Calu3 (cell line): Measurements from ENCODE around the gene PACRG. TPM values are rescaled to one million over a fixed set of nuclear protein-coding genes. Genes with fewer than 3 reads are reported as not detected.

Experiments
- BruUV-seq: library from RNA; stranded (reverse); fragments of 400-500 nt; replicated peaks from 2 replicates; lab custom pipeline; 2021; lab: Mats Ljungman, UMichigan
- CTCF ChIA-PET: fragments of 300-600 bp; sonication (Branson Sonifier 250); formaldehyde crosslinking; loops from one replicate; lab custom pipeline; 2022; ENCODE audit warnings: antibody characterized with exemption; lab: Charles Lee
- DNase-seq: peaks from one replicate; pipeline ENCODE4 v3.0.0; 2022
- H3K27ac Mint-ChIP-seq: one replicate; pipeline ENCODE4 v1.8.0; 2022; ENCODE audit warnings: mixed read lengths; ENCODE audit not compliant: unreplicated experiment
- H3K27me3 Mint-ChIP-seq: one replicate; pipeline ENCODE4 v1.8.0; 2022; ENCODE audit warnings: mixed read lengths; ENCODE audit not compliant: unreplicated experiment
- H3K36me3 Mint-ChIP-seq: one replicate; pipeline ENCODE4 v1.8.0; 2022; ENCODE audit warnings: mild to moderate bottlenecking, moderate library complexity, mixed read lengths; ENCODE audit not compliant: insufficient read depth, unreplicated experiment
- H3K4me1 Mint-ChIP-seq: one replicate; pipeline ENCODE4 v1.8.0; 2022; ENCODE audit warnings: mild to moderate bottlenecking, low read depth, mixed read lengths; ENCODE audit not compliant: unreplicated experiment
- H3K4me3 Mint-ChIP-seq: one replicate; pipeline ENCODE4 v1.8.0; 2022; ENCODE audit warnings: mild to moderate bottlenecking, low read depth, moderate library complexity, mixed read lengths; ENCODE audit not compliant: unreplicated experiment
- H3K9me3 Mint-ChIP-seq: one replicate; pipeline ENCODE4 v1.8.0; 2022; ENCODE audit warnings: low read depth, mixed read lengths; ENCODE audit not compliant: unreplicated experiment
- intact Hi-C: fragments of 100-400 bp; cut with micrococcal nuclease; formaldehyde crosslinking; loops from one replicate; pipeline ENCODE4 v1.10.0; 2022; ENCODE audit not compliant: unreplicated experiment
- total RNA-seq: library from RNA; stranded (reverse); gene quantifications from 2 replicates; pipeline ENCODE4 v1.2.3, GENCODE V29; 2022
- TF ChIP-seq, protein P1 (sequence below): fragments of 200-600 bp; IDR thresholded peaks from one replicate; pipeline ENCODE4 v1.8.0; 2022; ENCODE audit warnings: antibody characterized with exemption; ENCODE audit not compliant: unreplicated experiment

The PACRG gene
- total RNA-seq, 1 experiment from 2014 or later: 1.5 TPM

- CTCF ChIA-PET: no interaction called here
- intact Hi-C loops: no loop called here
- Mint-ChIP-seq H3K4me1 (no peaks in the 10 kb centered on the region), H3K9me3 (peaks cover 3% of the 10 kb centered on the region), H3K4me3 (no peak overlapping the region), H3K27me3 (no peaks in the 10 kb centered on the region), H3K36me3 (no peaks in the 10 kb centered on the region), H3K27ac (no peak overlapping the region)
- TF ChIP-seq, protein P1, sequence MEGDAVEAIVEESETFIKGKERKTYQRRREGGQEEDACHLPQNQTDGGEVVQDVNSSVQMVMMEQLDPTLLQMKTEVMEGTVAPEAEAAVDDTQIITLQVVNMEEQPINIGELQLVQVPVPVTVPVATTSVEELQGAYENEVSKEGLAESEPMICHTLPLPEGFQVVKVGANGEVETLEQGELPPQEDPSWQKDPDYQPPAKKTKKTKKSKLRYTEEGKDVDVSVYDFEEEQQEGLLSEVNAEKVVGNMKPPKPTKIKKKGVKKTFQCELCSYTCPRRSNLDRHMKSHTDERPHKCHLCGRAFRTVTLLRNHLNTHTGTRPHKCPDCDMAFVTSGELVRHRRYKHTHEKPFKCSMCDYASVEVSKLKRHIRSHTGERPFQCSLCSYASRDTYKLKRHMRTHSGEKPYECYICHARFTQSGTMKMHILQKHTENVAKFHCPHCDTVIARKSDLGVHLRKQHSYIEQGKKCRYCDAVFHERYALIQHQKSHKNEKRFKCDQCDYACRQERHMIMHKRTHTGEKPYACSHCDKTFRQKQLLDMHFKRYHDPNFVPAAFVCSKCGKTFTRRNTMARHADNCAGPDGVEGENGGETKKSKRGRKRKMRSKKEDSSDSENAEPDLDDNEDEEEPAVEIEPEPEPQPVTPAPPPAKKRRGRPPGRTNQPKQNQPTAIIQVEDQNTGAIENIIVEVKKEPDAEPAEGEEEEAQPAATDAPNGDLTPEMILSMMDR: no peak
- BruUV-seq: no TSS peak
- DNase-seq: no peak
These were observed 326.0 kb downstream of the PACRG start for GRCh38 chr6:163053667-163054344.

DNA sequence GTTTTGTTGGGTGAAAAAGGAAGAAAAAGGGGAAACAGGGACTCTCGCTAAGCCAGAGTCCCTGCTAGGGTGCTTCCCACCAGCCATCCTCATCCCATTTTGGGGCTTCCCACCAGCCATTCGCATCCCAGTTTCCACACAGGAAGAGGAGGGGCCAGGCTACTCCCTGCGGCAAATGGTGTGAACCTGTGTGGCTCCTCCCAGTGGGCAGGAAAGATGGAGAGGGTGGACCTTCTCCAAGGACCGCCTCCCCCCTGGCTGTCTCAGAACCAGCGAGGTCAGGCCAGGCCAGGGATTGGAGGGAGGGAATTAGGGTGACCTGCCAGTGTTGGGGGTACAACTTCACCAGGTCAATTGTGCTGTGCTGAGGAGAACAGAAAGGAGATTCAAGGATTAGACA is 326.9 kb downstream of the PACRG start:
- intact Hi-C loops: no loop called here

GRCh38 chr6:163057260-163057659 is 329.5 kb downstream of the PACRG start:
- no TSS peak for BruUV-seq
- CTCF ChIA-PET: no interaction called here
- H3K36me3 Mint-ChIP-seq: no peaks in the 10 kb centered on the region
- intact Hi-C loops: no loop called here
- TF ChIP-seq, protein P1: no peak
- no peak overlapping the region for H3K4me3 Mint-ChIP-seq
- H3K27ac Mint-ChIP-seq: no peak overlapping the region
- DNase-seq: no peak
- H3K27me3 Mint-ChIP-seq: no peaks in the 10 kb centered on the region
- H3K4me1 Mint-ChIP-seq: no peaks in the 10 kb centered on the region
- H3K9me3 Mint-ChIP-seq: peaks cover 3% of the 10 kb centered on the region

More for the DNA sequence above, 326.9 kb downstream of the PACRG start:
- CTCF ChIA-PET: no interaction called here
- Mint-ChIP-seq H3K27me3 (no peaks in the 10 kb centered on the region), H3K36me3 (no peaks in the 10 kb centered on the region), H3K4me3 (no peak overlapping the region), H3K4me1 (no peaks in the 10 kb centered on the region), H3K27ac (no peak overlapping the region), H3K9me3 (peaks cover 3% of the 10 kb centered on the region)
- TF ChIP-seq, protein P1: no peak
- DNase-seq: no peak
- no TSS peak for BruUV-seq

DNA sequence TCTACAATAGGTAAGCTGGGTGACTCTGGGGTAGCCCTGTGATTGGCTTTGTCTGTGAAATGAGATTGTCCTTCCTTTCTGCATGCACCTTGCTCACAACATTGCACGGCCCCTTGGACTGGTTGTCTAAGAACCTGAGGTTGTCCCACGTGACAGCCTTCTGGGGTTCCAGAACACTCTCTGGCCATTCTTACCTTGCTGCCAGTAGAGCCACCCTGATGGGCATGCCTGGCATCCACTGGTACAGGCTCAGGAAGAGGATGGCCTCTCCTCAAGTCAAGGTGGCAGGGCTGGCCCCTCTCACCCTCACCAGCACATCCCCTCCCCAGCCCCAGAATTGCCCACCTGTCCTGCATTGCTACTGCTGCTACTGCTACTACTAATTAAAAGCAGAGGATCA is 335.0 kb downstream of the PACRG start:
- Mint-ChIP-seq H3K36me3 (no peaks in the 10 kb centered on the region), H3K9me3 (no peaks in the 10 kb centered on the region), H3K27me3 (no peaks in the 10 kb centered on the region), H3K4me1 (no peaks in the 10 kb centered on the region), H3K27ac (no peak overlapping the region), H3K4me3 (no peak overlapping the region)
- no peak for DNase-seq
- TF ChIP-seq, protein P1: no peak
- BruUV-seq: no TSS peak
- CTCF ChIA-PET: no interaction called here
- intact Hi-C loops: no loop called here
